Esophagus muscularis mucosa (tissue), 4 donors: ENCODE measurements around the gene UBL4A. TPM values are rescaled to one million over a fixed set of nuclear protein-coding genes. Genes with fewer than 3 reads are reported as not detected.

Source experiments
- DNase-seq: peaks from one replicate; pipeline ENCODE4 v3.0.0-alpha.2; 2017; ENCODE audit errors: extremely low spot score
- H3K27ac ChIP-seq, 4 donors: fragments of 200-600 bp; sonication (generic); replicated peaks in 1 of 4; 1 replicate in 3 of 4; 2 replicates in 1 of 4; pipeline ENCODE4 v1.5.1; 2016 to 2019; ENCODE audit warnings: mild to moderate bottlenecking in 1 of 4
- H3K27me3 ChIP-seq, 4 donors: fragments of 200-600 bp; sonication (generic); one replicate each; pipeline versions ENCODE4 v1.5.1 to v1.6.0; 2016 to 2019
- H3K36me3 ChIP-seq, 4 donors: fragments of 200-600 bp; sonication (generic); one replicate each; pipeline ENCODE4 v1.5.1; 2016 to 2019
- H3K4me1 ChIP-seq, 4 donors: fragments of 200-600 bp; sonication (generic); one replicate each; pipeline ENCODE4 v1.5.1; 2016 to 2019
- H3K4me3 ChIP-seq, 4 donors: fragments of 200-600 bp; sonication (generic); 1 replicate in 2 of 4; 2 replicates in 2 of 4; pipeline ENCODE4 v1.5.1; 2016 to 2019; ENCODE audit warnings: mild to moderate bottlenecking in 4 of 4, moderate library complexity in 1 of 4
- H3K9me3 ChIP-seq, 4 donors: fragments of 200-600 bp; sonication (generic); 1 replicate in 3 of 4; 2 replicates in 1 of 4; pipeline ENCODE4 v1.5.1; 2016 to 2019
- EP300 ChIP-seq: sonication (generic); formaldehyde crosslinking; IDR thresholded peaks from one replicate; pipeline ENCODE4 v1.6.1; 2017; ENCODE audit warnings: antibody characterized with exemption
- POLR2A ChIP-seq: fragments of 450-650 bp; IDR thresholded peaks from one replicate; pipeline ENCODE4 v1.6.1; 2017; ENCODE audit warnings: antibody characterized with exemption, moderate library complexity, mild to moderate bottlenecking, low read depth
- POLR2AphosphoS5 ChIP-seq, 2 donors: sonication (generic); formaldehyde crosslinking; IDR thresholded peaks; one replicate each; pipeline ENCODE4 v1.6.1; 2017; ENCODE audit warnings: antibody characterized with exemption in 2 of 2
- WGBS: methylation state at CpG from one replicate; pipeline ENCODE4 v1.1.5; 2018; 5-methylcytosine and 5-hydroxymethylcytosine counted together
- intact Hi-C: fragments of 100-400 bp; cut with DNase I; formaldehyde crosslinking; loops from one replicate; pipeline ENCODE4 v1.15.1; 2023
- total RNA-seq, 4 donors: library from RNA; depleted of rRNA; stranded (reverse); fragments of >200 nt; gene quantifications; one replicate each; pipeline versions ENCODE4 v1.1.0 to v1.2.1, GENCODE V29; 2016
- TF ChIP-seq, protein P1 (sequence below), 3 experiments: fragments of 200-600 bp in 2 of 3; fragments of 450-650 bp in 1 of 3; sonication (generic) in 2 of 3; IDR thresholded peaks; one replicate each; pipeline ENCODE4 v1.5.1; 2017 to 2019; ENCODE audit warnings: antibody characterized with exemption in 3 of 3, mild to moderate bottlenecking in 2 of 3, moderate library complexity in 1 of 3

Gene UBL4A
- total RNA-seq, 4 donors from 2014 or later, result 41.7 to 75.8 (median 57.9) TPM

DNA sequence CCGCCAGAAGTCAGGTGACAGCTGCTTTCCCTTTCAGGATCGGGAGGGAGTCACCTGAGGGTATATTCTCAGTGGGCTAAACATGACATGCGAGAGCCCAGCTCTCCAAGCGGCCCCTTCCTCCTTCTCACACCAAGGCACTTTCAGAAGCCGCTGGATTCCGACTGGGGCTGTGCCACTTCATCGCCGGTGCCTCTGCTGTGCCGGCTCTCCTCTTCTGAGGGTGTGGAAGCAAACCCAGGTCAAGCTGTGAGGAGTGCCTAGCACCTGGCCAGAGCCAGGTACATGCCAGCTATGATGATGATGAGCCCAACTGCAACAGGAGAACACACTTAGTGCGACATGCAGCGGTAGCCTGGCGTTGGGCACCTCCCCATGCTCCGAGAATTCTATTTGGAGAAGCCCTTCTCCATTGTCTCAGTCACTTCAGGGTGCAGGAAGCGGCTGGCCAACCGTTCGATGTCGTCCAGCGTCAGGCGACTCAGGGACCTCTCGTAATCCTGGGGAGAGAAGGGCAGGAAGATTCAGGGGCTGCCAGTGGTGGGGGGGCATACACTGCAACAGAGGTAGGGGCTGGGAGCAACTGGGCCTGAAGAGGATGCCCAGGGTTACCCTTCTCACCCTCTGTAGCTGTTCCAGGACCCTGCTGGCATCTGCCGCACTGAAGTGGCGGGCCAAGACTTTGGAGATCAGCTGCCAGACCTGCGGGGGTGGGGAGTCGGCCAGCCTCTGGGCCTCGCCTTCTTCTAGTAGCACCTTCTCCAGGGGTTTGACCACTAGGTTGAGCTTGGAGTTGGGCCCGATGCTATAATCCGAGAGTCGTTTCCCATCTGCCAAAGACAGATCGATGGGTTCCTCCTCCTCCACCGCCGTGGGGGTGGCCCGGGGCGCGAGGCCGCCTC lies 1.0 kb downstream of the UBL4A start:
- DNase-seq, result no peak
- Histone ChIP-seq H3K9me3 (no peaks in the 10 kb centered on the region), H3K4me3 (peak overlapping the region; percentile 68 to 81 (median 70)), H3K27ac (peak overlapping the region; percentile 86 to 89 (median 88)), H3K27me3 (no peaks in the 10 kb centered on the region), H3K36me3 (peaks cover 0 to 29% (median 24%) of the 10 kb centered on the region in 4 donors), H3K4me1 (peaks cover 23 to 50% (median 45%) of the 10 kb centered on the region in 4 donors)
- 75% methylated on average over 25 of the region's 35 CpGs for WGBS
- TF ChIP-seq POLR2A (no peak), EP300 (no peak), POLR2AphosphoS5 (IDR thresholded peaks at IDR 0.05) (no peak)
- TF ChIP-seq, protein P1, sequence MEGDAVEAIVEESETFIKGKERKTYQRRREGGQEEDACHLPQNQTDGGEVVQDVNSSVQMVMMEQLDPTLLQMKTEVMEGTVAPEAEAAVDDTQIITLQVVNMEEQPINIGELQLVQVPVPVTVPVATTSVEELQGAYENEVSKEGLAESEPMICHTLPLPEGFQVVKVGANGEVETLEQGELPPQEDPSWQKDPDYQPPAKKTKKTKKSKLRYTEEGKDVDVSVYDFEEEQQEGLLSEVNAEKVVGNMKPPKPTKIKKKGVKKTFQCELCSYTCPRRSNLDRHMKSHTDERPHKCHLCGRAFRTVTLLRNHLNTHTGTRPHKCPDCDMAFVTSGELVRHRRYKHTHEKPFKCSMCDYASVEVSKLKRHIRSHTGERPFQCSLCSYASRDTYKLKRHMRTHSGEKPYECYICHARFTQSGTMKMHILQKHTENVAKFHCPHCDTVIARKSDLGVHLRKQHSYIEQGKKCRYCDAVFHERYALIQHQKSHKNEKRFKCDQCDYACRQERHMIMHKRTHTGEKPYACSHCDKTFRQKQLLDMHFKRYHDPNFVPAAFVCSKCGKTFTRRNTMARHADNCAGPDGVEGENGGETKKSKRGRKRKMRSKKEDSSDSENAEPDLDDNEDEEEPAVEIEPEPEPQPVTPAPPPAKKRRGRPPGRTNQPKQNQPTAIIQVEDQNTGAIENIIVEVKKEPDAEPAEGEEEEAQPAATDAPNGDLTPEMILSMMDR (IDR thresholded peaks at IDR 0.05), result no peak
- intact Hi-C loops, result loop anchor here (5.0 kb wide), 2 partner anchors 42 to 48 kb away; partner anchors contain the start of gene GDI1

DNA sequence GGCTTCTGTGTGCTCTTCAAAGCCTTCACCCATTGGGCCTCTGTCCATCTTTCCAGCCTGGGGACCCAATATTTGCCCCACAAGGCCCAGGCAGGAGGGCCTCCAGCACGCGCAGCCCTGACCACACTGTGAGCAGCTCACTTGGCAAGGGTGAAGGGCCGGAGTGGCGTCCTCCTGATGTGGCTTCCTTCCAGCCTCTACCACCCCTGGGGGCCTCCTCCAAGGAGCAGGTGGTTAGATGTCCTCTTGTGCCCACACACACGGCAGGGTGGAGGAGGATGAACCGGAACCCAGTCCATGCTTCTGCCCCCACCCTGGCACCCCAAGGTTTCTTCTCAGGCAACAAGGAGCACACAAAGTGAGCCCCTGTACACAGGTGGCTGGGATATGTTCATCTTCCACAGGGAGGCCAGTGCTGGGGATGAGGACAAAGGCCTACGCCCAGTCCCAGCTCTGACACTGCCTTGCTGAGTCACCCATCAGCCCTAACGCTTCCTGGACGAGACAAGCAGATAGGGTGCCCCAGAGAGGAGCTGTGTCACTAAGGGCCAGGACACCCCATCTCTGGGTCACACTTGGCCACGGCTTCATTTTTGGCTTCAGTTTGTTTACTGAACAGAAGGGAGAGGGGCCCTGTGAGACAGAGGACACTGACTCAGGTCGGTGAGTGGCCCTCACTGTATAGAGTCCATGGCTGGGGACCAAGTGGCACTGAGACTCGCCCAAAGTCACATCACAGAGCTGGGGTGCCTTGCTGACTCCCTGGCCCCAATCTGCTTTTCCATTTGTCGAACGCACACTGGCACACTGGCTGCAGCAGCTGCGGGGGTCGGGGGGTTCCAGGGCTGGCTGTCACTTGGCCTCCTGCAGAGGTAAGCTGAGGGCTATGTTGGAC lies 1.9 kb downstream of the UBL4A start:
- intact Hi-C loops, result loop anchor here (5.0 kb wide), 2 partner anchors 43 to 47 kb away; partner anchors contain the start of gene GDI1
- no peaks in the 10 kb centered on the region for H3K27me3 ChIP-seq
- WGBS, result 88% methylated on average over 12 of the region's 16 CpGs
- no peaks in the 10 kb centered on the region for H3K9me3 ChIP-seq
- TF ChIP-seq POLR2AphosphoS5 (IDR thresholded peaks at IDR 0.05) (no peak), POLR2A (no peak), EP300 (no peak)
- TF ChIP-seq, protein P1 (IDR thresholded peaks at IDR 0.05), result no peak
- peaks cover 0 to 29% (median 24%) of the 10 kb centered on the region in 4 donors for H3K36me3 ChIP-seq
- no peak overlapping the region for H3K4me3 ChIP-seq
- H3K4me1 ChIP-seq, result peaks cover 22 to 49% (median 43%) of the 10 kb centered on the region in 4 donors
- peak overlapping the region in 2 of 4 donors; percentile 19 to 30 for H3K27ac ChIP-seq
- DNase-seq, result no peak

DNA sequence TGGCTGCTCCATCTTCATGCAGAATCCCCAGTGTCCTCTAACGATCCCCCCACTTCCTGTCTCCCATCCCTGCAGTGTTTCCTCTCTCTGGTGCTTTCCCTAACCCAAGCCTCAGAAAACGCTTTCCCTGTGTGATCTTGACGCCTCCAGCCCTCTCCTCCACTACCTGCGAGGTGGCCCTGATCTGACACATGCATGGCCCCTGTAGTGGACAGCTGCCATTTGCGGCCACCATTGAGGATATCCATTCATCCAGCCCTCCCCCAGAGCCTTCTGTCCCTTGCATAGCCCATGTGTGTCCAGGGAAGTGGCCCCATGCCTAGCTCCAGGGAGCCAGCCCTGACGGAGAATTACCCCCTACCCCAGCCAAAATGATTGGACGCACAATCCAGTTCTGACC lies 3.1 kb downstream of the UBL4A start:
- Histone ChIP-seq H3K4me3 (no peak overlapping the region), H3K27me3 (no peaks in the 10 kb centered on the region), H3K9me3 (no peaks in the 10 kb centered on the region), H3K36me3 (peaks cover 0 to 25% (median 21%) of the 10 kb centered on the region in 4 donors), H3K27ac (no peak overlapping the region), H3K4me1 (peaks cover 14 to 41% (median 38%) of the 10 kb centered on the region in 4 donors)
- WGBS, result 85% methylated on average over 7 of the region's 7 CpGs
- TF ChIP-seq POLR2AphosphoS5 (IDR thresholded peaks at IDR 0.05) (no peak), POLR2A (no peak), EP300 (no peak)
- TF ChIP-seq, protein P1 (IDR thresholded peaks at IDR 0.05), result no peak
- intact Hi-C loops, result no loop called here
- DNase-seq, result no peak

DNA sequence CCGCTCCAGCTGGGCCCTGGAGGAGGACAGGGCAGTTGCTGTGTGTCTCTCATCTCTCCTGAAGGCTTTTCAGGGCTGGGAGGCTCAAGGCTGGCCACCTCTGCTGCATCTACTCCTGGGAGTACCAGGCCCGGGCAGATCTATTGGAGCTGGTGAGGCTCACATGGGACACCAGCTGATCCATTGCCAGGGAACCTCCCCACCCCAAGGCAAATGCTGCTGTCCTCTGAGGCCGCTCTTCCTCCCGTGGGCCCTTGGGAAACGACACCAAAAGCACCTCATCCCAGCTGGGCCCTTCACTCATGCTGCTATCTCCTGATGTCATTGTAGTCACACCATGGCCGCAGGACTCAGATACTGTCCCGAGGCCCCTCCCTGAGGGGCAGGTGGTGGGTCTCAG lies 3.6 kb downstream of the UBL4A start:
- Histone ChIP-seq H3K36me3 (peaks cover 0 to 19% (median 15%) of the 10 kb centered on the region in 4 donors), H3K9me3 (no peaks in the 10 kb centered on the region), H3K27ac (no peak overlapping the region), H3K4me1 (peaks cover 14 to 42% (median 41%) of the 10 kb centered on the region in 4 donors), H3K4me3 (no peak overlapping the region), H3K27me3 (no peaks in the 10 kb centered on the region)
- no peak for DNase-seq
- TF ChIP-seq, protein P1 (IDR thresholded peaks at IDR 0.05), result no peak
- TF ChIP-seq EP300 (no peak), POLR2A (no peak), POLR2AphosphoS5 (IDR thresholded peaks at IDR 0.05) (no peak)
- WGBS, result 69% methylated on average over 5 of the region's 7 CpGs
- intact Hi-C loops, result no loop called here
